ENCODE measurements around the gene DISP1. TPM values are rescaled to one million over a fixed set of nuclear protein-coding genes. Genes with fewer than 3 reads are reported as not detected.
"Not testable (repeated sequence)": the region's sequence is repeated elsewhere in the genome, so short reads cannot be mapped to it uniquely, and the experiment has no call there.

Gene DISP1
- total and polyA plus RNA-seq, 2 donors, result 2.0 to 2.2 TPM

- Histone ChIP-seq H3K9me3 (ENCODE audit: control insufficient read depth in 2 of 2, insufficient read depth in 1 of 2, low read length in 1 of 2) (no peaks in the 10 kb centered on the region), H3K27ac (ENCODE audit: low read depth in 1 of 2, low read length in 1 of 2) (no peak overlapping the region), H3K36me3 (ENCODE audit: control insufficient read depth in 2 of 2, insufficient read depth in 2 of 2, low read length in 1 of 2) (no peaks in the 10 kb centered on the region), H3K4me3 (ENCODE audit: low read length in 2 of 2) (no peak overlapping the region), H3K4me1 (ENCODE audit: control insufficient read depth in 2 of 2, insufficient read depth in 2 of 2, low read length in 2 of 2) (no peaks in the 10 kb centered on the region), H3K27me3 (ENCODE audit: control insufficient read depth in 2 of 2, insufficient read depth in 1 of 2, low read length in 1 of 2) (no peaks in the 10 kb centered on the region)
- no peak for DNase-seq (ENCODE audit: low read depth in 6 of 9, low spot score in 9 of 9)
- WGBS, result 98% methylated on average over 2 of the region's 2 CpGs
These were observed 18.6 kb downstream of the DISP1 start for GRCh38 chr1:222833356-222833876.

GRCh38 chr1:222843469-222844410, 28.9 kb downstream of the DISP1 start:
- no peaks in the 10 kb centered on the region for H3K36me3 ChIP-seq (ENCODE audit: control insufficient read depth in 2 of 2, insufficient read depth in 2 of 2, low read length in 1 of 2)
- 98% methylated on average over 6 of the region's 6 CpGs for WGBS
- no peak overlapping the region for H3K4me3 ChIP-seq (ENCODE audit: low read length in 2 of 2)
- no peak overlapping the region for H3K27ac ChIP-seq (ENCODE audit: low read depth in 1 of 2, low read length in 1 of 2)
- DNase-seq (ENCODE audit: low read depth in 6 of 9, low spot score in 9 of 9), result no peak
- H3K4me1 ChIP-seq (ENCODE audit: control insufficient read depth in 2 of 2, insufficient read depth in 2 of 2, low read length in 2 of 2), result no peaks in the 10 kb centered on the region
- no peaks in the 10 kb centered on the region for H3K27me3 ChIP-seq (ENCODE audit: control insufficient read depth in 2 of 2, insufficient read depth in 1 of 2, low read length in 1 of 2)
- no peaks in the 10 kb centered on the region for H3K9me3 ChIP-seq (ENCODE audit: control insufficient read depth in 2 of 2, insufficient read depth in 1 of 2, low read length in 1 of 2)

GRCh38 chr1:222844411-222844779, 29.6 kb downstream of the DISP1 start:
- Histone ChIP-seq H3K36me3 (ENCODE audit: control insufficient read depth in 2 of 2, insufficient read depth in 2 of 2, low read length in 1 of 2) (no peaks in the 10 kb centered on the region), H3K27ac (ENCODE audit: low read depth in 1 of 2, low read length in 1 of 2) (no peak overlapping the region), H3K4me3 (ENCODE audit: low read length in 2 of 2) (no peak overlapping the region), H3K27me3 (ENCODE audit: control insufficient read depth in 2 of 2, insufficient read depth in 1 of 2, low read length in 1 of 2) (no peaks in the 10 kb centered on the region), H3K4me1 (ENCODE audit: control insufficient read depth in 2 of 2, insufficient read depth in 2 of 2, low read length in 2 of 2) (no peaks in the 10 kb centered on the region), H3K9me3 (ENCODE audit: control insufficient read depth in 2 of 2, insufficient read depth in 1 of 2, low read length in 1 of 2) (no peaks in the 10 kb centered on the region)
- no peak for DNase-seq (ENCODE audit: low read depth in 6 of 9, low spot score in 9 of 9)
- WGBS, result 97% methylated on average over 3 of the region's 3 CpGs

- DNase-seq (ENCODE audit: low read depth in 6 of 9, low spot score in 9 of 9), result no peak
- H3K36me3 ChIP-seq (ENCODE audit: control insufficient read depth in 2 of 2, insufficient read depth in 2 of 2, low read length in 1 of 2), result no peaks in the 10 kb centered on the region
- no peaks in the 10 kb centered on the region for H3K27me3 ChIP-seq (ENCODE audit: control insufficient read depth in 2 of 2, insufficient read depth in 1 of 2, low read length in 1 of 2)
- no peaks in the 10 kb centered on the region for H3K4me1 ChIP-seq (ENCODE audit: control insufficient read depth in 2 of 2, insufficient read depth in 2 of 2, low read length in 2 of 2)
- H3K27ac ChIP-seq (ENCODE audit: low read depth in 1 of 2, low read length in 1 of 2), result no peak overlapping the region
- no peaks in the 10 kb centered on the region for H3K9me3 ChIP-seq (ENCODE audit: control insufficient read depth in 2 of 2, insufficient read depth in 1 of 2, low read length in 1 of 2)
- no peak overlapping the region for H3K4me3 ChIP-seq (ENCODE audit: low read length in 2 of 2)
These were observed 30.9 kb downstream of the DISP1 start for GRCh38 chr1:222845763-222846162.

- DNase-seq (ENCODE audit: low read depth in 6 of 9, low spot score in 9 of 9); H3K27me3 ChIP-seq (ENCODE audit: control insufficient read depth in 2 of 2, insufficient read depth in 1 of 2, low read length in 1 of 2); H3K4me1 ChIP-seq (ENCODE audit: control insufficient read depth in 2 of 2, insufficient read depth in 2 of 2, low read length in 2 of 2); H3K4me3 ChIP-seq (ENCODE audit: low read length in 2 of 2); H3K9me3 ChIP-seq (ENCODE audit: control insufficient read depth in 2 of 2, insufficient read depth in 1 of 2, low read length in 1 of 2); H3K36me3 ChIP-seq (ENCODE audit: control insufficient read depth in 2 of 2, insufficient read depth in 2 of 2, low read length in 1 of 2); H3K27ac ChIP-seq (ENCODE audit: low read depth in 1 of 2, low read length in 1 of 2): not testable (repeated sequence)
These were observed 35.7 kb downstream of the DISP1 start for GRCh38 chr1:222850550-222850949.

GRCh38 chr1:222852326-222852725, 37.5 kb downstream of the DISP1 start:
- WGBS, result over 99% methylated on average over 3 of the region's 3 CpGs
- no peaks in the 10 kb centered on the region for H3K27me3 ChIP-seq (ENCODE audit: control insufficient read depth in 2 of 2, insufficient read depth in 1 of 2, low read length in 1 of 2)
- DNase-seq (ENCODE audit: low read depth in 6 of 9, low spot score in 9 of 9), result no peak
- H3K4me3 ChIP-seq (ENCODE audit: low read length in 2 of 2), result no peak overlapping the region
- H3K9me3 ChIP-seq (ENCODE audit: control insufficient read depth in 2 of 2, insufficient read depth in 1 of 2, low read length in 1 of 2), result no peaks in the 10 kb centered on the region
- H3K4me1 ChIP-seq (ENCODE audit: control insufficient read depth in 2 of 2, insufficient read depth in 2 of 2, low read length in 2 of 2), result no peaks in the 10 kb centered on the region
- no peaks in the 10 kb centered on the region for H3K36me3 ChIP-seq (ENCODE audit: control insufficient read depth in 2 of 2, insufficient read depth in 2 of 2, low read length in 1 of 2)
- H3K27ac ChIP-seq (ENCODE audit: low read depth in 1 of 2, low read length in 1 of 2), result no peak overlapping the region

GRCh38 chr1:222861062-222861461, 46.2 kb downstream of the DISP1 start:
- peak in 2 of 9 donors; percentile 7 to 20 for DNase-seq (ENCODE audit: low read depth in 6 of 9, low spot score in 9 of 9)
- WGBS, result 9% methylated on average over 3 of the region's 3 CpGs
- no peak overlapping the region for H3K4me3 ChIP-seq (ENCODE audit: low read length in 2 of 2)
- H3K4me1 ChIP-seq (ENCODE audit: control insufficient read depth in 2 of 2, insufficient read depth in 2 of 2, low read length in 2 of 2), result no peaks in the 10 kb centered on the region
- no peak overlapping the region for H3K27ac ChIP-seq (ENCODE audit: low read depth in 1 of 2, low read length in 1 of 2)
- no peaks in the 10 kb centered on the region for H3K36me3 ChIP-seq (ENCODE audit: control insufficient read depth in 2 of 2, insufficient read depth in 2 of 2, low read length in 1 of 2)
- H3K9me3 ChIP-seq (ENCODE audit: control insufficient read depth in 2 of 2, insufficient read depth in 1 of 2, low read length in 1 of 2), result no peaks in the 10 kb centered on the region
- no peaks in the 10 kb centered on the region for H3K27me3 ChIP-seq (ENCODE audit: control insufficient read depth in 2 of 2, insufficient read depth in 1 of 2, low read length in 1 of 2)

Other genes with a start within 250 kb of the DISP1 start
- 8.5 TPM for gene TAF1A, start 225.1 kb upstream of the DISP1 start, total RNA-seq
- 2.9 TPM for gene TAF1A, start 225.1 kb upstream of the DISP1 start, polyA plus RNA-seq
- 35.8 TPM for gene MIA3, start 196.9 kb upstream of the DISP1 start, total RNA-seq
- 33.1 TPM for gene MIA3, start 196.9 kb upstream of the DISP1 start, polyA plus RNA-seq
- gene AIDA, start 102.5 kb upstream of the DISP1 start, total RNA-seq, result 20.4 TPM
- 54.0 TPM for gene AIDA, start 102.5 kb upstream of the DISP1 start, polyA plus RNA-seq
- 27.5 TPM for gene BROX, start 102.5 kb upstream of the DISP1 start, total RNA-seq
- 35.8 TPM for gene BROX, start 102.5 kb upstream of the DISP1 start, polyA plus RNA-seq
- 0.42 TPM for gene FAM177B, start 77.8 kb upstream of the DISP1 start, total RNA-seq
- gene FAM177B, start 77.8 kb upstream of the DISP1 start, polyA plus RNA-seq, result 1.8 TPM

Data from thymus (tissue), 11 donors.